SKM-1 treated with dmso at 0.1 percent for 144 hours (cell line): Measurements from ENCODE around the gene LRRC71.

ENCODE experiments used
- DNase-seq: peaks from one replicate; lab custom pipeline; 2025; ENCODE audit not compliant: unreplicated experiment; lab: John Stamatoyannopoulos, UW

LRRC71 gene

DNA sequence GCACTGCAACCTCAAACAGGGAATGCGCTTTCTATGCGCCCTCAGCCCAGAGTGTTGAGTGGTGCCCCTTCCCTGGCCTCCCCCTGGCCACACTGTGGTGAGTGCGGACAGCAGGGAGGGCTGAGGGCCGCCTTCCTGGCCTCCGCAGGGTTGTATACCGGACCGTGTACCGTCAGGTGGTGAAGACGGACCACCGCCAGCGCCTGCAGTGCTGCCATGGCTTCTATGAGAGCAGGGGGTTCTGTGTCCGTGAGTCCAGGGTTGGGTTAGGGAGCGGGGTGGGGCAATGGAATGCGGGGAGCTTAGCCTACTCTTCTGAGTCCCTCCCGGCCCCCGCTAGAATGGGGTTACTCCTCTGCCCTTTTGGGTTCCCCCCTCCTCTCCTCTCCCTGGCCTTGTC lies 15.3 kb upstream of the LRRC71 start:
- no peak for DNase-seq

DNA sequence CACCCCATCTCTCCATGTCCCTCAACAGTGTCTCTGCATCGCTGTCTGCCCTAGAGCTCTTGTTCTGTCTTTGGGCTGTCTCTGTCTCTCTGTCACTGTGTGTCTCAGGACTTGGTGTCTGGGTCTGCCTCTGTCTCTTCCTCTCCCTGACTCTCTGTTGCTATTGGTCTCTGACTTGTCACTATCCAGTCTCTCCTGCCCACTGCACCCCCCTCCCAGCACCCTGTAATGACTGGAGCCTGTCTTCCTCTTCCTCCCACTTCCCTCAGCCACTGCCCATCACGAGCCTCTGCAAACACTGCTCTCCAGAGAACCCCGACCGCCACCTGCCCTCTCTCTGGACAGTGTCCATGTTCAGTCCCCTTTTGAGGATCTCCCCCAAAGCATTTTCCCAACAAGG lies 14.8 kb upstream of the LRRC71 start:
- DNase-seq, result no peak

DNA sequence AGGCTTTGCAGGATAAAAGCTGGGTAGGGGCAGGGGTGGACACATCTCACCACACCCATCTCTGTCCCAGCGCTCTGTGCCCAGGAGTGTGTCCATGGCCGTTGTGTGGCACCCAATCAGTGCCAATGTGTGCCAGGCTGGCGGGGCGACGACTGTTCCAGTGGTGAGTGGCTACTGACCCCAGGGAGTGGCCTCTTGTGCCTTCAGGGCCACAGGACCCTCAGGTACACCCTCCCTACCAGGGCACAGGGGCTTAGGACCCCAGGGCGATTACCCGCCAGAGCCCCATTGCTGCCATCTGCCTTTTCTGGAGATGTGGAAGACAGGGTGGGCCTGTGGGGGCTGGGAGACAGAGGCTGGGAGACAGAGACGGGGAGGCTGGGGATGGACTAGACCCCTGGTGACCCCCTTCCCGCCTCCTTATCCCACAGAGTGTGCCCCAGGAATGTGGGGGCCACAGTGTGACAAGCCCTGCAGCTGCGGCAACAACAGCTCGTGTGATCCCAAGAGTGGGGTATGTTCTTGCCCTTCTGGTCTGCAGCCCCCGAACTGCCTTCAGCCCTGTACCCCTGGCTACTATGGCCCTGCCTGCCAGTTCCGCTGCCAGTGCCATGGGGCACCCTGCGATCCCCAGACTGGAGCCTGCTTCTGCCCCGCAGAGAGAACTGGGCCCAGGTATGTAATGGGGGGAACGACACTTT lies 14.1 kb upstream of the LRRC71 start:
- no peak for DNase-seq

DNA sequence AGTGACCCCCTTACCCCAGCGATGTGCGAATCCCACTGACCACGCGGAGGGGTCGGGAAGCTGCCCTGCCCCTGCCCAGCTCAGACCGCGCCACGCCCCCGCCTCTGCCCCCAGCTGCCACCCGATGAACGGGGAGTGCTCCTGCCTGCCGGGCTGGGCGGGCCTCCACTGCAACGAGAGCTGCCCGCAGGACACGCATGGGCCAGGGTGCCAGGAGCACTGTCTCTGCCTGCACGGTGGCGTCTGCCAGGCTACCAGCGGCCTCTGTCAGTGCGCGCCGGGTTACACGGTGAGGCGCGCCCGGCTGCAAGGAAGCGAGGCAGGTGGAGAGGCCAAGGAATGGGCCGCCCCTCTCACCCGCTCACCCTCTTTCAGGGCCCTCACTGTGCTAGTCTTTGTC lies 11.9 kb upstream of the LRRC71 start:
- no peak for DNase-seq

- DNase-seq, result no peak
These were observed 11.5 kb upstream of the LRRC71 start for GRCh38 chr1:156908955-156909354.

DNA sequence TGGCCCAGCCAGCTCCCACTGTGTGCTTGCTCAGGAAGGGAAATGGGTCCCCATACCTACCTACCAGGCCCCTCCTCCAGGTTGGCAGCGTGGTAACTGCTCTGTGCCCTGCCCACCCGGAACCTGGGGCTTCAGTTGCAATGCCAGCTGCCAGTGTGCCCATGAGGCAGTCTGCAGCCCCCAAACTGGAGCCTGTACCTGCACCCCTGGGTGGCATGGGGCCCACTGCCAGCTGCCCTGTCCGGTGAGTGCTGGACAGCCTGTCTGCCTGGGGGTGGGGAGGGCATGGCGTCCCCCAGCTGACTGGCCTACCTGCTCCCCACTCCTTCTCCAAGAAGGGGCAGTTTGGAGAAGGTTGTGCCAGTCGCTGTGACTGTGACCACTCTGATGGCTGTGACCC lies 10.8 kb upstream of the LRRC71 start:
- no peak for DNase-seq

DNA sequence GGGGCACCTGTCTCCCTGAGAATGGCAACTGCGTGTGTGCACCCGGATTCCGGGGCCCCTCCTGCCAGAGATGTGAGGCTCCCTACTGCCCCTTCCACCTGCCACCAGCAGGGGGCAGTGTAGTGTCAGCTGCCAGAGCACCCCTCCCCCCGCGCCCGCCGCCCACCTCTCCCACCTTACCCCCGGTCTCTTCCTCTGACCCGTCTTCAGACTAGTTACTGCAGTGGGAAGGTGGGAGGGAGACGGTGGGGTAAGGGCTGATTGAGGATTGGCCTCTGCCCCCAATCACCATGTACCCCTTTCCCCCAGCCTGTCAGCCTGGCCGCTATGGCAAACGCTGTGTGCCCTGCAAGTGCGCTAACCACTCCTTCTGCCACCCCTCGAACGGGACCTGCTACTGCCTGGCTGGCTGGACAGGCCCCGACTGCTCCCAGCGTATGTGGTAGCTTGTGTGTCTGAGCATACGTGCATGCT lies 10.1 kb upstream of the LRRC71 start:
- peak; percentile 45 for DNase-seq

- DNase-seq, result peak; percentile 50
These were observed 8.7 kb upstream of the LRRC71 start for GRCh38 chr1:156911577-156912298.

DNA sequence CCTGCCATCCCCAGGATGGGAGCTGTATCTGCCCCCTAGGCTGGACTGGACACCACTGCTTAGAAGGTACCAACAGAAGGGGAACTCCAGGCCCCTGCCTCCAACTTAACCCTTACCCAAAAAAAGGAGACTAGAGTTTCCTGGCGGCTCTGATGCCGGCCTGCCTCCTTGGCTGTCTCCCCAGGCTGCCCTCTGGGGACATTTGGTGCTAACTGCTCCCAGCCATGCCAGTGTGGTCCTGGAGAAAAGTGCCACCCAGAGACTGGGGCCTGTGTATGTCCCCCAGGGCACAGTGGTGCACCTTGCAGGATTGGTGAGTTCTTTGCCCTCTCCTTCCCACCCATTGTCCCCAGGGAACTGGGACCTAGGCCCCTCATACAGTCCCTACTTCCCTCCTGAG lies 8.1 kb upstream of the LRRC71 start:
- no peak for DNase-seq

DNA sequence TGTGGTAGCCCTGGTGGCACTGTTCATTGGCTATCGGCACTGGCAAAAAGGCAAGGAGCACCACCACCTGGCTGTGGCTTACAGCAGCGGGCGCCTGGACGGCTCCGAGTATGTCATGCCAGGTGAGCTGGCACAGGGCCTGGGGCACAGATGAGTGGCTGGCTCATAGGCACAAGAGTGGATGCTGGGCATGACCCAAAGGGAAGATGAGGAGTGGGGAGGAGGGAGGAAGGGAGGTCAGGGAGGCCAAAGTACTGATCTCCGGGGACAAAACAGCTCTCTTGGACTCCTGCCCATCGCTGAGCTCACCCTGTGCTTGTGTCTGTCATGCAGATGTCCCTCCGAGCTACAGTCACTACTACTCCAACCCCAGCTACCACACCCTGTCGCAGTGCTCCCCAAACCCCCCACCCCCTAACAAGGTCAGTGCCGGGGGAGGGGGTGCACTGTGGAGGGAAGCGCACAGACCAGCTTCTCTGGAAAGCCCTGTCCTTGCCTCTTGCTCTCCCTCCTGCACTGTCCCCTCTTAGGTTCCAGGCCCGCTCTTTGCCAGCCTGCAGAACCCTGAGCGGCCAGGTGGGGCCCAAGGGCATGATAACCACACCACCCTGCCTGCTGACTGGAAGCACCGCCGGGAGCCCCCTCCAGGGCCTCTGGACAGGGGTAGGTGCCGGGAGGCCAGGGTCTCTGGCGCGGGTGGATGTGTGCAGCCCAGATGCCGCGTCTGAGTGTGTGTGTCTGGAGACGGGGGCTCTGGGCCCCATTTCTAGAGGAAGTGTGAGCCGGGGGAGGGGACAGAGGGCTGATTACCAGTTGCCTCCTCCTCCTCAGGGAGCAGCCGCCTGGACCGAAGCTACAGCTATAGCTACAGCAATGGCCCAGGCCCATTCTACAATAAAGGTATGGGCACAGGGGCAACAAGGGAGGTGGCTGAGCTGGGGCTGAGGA lies 7.3 kb upstream of the LRRC71 start:
- no peak for DNase-seq

- DNase-seq, result no peak
These were observed 6.5 kb upstream of the LRRC71 start for GRCh38 chr1:156913809-156914387.

GRCh38 chr1:156914440-156914856 lies 6.0 kb upstream of the LRRC71 start:
- DNase-seq, result no peak

- DNase-seq, result no peak
These were observed 659 bp downstream of the LRRC71 start for GRCh38 chr1:156921053-156921529.

DNA sequence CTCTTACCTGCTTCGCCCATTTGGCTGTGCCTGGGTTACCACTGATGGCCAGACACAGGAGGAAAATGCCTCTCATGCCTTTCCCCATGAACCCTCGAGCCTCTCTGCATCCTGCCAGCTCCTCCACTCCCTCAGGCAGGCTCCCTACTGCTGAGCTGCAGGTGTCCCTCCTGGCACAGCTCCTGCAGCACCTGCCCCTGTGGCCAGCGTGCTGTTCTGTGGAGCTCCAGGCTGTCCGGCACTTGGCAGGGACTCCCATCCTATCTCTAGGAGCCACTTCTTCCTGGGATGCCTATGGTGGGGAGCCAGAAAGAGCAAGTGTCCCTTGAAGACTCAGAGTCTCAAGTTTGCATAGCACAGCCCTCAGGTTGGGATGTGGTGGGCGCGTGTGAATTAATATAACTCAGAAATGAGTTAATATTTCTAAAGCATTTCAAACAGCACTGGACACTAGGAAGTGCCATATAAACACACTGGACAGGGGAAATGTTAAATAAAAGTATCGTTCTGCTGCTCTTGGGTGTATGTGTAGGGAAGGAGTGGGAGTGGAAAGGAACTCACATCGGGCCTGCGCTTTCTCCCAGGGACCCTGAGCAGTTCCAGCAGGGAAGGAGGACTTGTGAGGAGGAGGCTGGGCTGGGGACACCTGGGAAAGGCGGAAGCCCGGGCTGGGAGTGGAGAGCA lies 2.7 kb downstream of the LRRC71 start:
- no peak for DNase-seq

DNA sequence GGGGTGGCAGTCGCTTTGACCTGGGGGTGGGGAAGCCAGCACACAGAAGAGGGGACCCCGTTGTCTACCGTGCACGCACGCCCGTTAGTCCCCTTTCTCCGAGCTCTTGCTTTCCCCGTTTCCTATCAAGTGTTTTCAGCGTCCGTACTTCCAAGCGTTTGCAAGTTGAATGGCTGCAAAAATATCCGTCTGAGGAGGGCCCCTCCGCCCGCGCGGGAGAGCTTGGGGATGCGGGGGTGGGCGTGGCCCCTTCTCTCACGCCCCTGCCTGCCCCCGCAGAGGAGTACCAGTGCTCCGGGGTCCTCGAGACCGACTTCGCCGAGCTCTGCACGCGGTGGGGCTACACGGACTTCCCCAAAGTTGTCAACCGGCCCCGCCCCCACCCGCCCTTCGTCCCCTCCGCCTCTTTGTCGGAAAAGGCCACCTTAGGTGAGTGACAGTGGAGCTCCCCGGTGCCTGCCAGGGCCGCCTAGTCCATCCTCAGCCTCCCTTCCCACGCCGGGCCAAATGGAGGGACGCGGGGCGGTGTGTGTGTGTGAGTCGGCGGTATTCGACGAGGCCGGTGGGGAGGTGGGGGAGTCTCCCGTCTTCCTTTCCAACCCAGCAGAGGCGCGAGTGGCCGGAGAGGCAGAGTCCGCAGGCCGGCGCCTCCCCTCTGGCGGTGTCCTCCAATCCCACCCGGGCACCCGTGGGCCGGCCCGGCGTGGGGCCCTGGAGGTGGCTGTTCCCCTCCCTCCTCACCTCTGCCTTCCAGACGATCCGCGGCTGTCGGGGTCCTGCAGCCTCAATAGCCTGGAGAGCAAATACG lies 3.4 kb downstream of the LRRC71 start:
- DNase-seq, result no peak

- no peak for DNase-seq
These were observed 4.2 kb downstream of the LRRC71 start for GRCh38 chr1:156924478-156925153.

DNA sequence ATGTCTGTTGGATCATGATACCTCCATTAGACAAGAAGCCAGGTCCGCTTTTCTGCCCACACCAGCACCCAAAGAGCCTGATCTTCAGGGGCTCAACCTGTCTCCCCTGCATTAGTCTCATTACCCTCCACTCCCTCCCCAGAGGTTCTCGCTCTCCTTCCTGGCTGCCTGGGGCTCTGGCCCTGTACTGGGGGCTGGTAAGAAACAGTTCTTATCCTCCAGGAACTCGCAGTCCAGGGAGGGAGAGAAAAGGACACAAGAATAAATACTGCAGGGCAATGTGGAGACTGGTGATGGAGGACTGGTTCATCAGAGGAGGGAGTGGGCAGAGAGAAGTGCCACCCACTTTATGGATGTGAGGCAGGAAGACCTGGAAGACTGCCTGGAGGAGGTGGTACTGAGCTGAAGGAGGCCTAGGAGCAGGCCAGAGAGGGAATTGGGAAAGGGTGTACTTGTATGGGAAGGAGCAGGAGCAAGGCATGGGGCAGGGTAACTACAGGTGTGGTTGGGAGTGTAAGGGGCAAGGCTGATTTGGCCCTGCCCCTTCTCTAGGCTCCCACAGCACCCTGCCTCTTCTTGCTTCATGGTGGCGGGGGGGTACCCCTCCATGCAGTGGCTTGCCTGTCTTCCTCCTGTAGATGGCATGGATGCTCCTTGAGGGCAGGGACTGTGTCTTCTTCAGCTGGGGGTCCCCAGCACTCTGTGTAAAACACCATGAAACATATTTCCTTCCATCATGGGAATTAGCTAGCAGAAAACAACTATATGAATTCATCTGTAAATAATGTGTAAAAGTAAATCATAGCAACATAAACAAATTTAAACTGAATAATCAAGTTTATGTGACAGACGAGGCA lies 5.0 kb downstream of the LRRC71 start:
- DNase-seq, result no peak

DNA sequence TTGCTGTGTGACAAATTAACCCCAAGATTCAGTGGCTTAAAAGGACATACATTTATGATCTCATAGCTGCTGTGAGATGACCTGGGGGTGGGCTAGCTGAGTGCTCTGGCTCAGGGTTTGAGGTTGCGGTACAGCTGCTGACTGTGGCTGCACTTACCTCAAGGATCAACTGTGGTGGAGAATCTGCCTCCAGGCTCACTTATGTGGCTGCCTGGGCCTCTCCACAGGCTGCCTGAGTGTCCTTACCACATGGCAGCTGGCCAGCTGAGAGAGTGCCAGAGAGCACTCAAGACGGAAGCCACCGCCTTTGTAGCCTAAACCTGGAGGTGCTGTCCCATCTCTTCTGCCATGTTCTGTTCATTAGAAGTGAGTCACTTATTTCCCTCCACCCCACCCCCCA lies 5.7 kb downstream of the LRRC71 start:
- DNase-seq, result no peak
